HG02943 (cell line): ENCODE results near the gene TNK1.

Source experiments
- ATAC-seq: cut with Tn5 transposase; IDR thresholded peaks from one replicate; pipeline ENCODE4 v1.9.1; 2021; ENCODE audit warnings: mild to moderate bottlenecking, low read depth, moderate library complexity; ENCODE audit not compliant: unreplicated experiment

The TNK1 gene

GRCh38 chr17:7388856-7389255 is 8.0 kb downstream of the TNK1 start:
- ATAC-seq = no peak

DNA sequence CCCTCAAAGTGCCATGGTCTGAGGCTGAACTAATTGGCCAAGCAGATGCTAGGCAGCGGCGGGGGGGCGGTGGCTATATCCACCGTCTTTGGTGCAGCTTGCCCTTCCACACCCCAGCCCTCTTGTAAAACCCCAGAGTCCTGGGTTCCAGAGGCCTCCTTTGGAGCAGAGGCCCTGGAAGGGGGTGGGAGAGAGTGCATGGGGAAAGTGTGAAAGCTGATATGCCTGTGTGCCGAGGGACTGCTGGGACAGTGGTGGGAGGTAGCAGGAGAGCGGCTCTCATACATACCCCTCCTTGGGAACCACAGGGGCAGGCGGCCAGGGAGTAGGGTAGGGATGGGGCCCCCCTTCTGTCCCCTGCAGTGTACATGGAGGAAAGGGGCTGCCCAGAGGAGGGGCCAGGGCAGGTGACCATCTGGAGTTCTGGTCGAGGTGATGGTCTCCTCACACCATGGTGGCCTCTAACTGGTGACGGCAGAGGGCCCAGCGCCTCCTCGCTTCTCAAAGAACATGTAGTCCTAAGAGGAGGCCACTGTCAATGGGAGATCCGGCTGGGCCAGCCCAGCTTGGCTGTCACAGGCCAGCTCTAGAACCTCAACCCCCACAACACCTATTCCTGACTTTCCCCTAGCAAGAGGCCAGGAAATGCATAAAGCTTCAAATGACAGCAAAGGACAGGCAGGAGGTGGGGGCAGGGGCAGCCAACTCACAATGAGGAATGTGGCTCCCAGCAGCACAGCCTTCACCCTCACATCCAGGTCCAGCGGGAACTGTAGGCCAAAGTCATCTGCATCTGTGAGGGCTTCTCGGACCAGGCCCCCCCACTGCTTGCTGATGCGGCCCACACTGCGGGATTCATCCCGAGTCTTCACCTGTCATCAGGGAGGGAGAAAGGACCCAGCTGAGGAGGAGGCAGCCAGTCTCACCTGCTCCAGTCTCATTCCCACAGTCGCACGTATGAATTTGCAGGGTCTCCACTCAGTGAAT is 9.3 kb downstream of the TNK1 start:
- no peak for ATAC-seq

- ATAC-seq = no peak
Measured at GRCh38 chr17:7391307-7391706, 10.4 kb downstream of the TNK1 start.

GRCh38 chr17:7392696-7393612 is 12.1 kb downstream of the TNK1 start:
- ATAC-seq = no peak

DNA sequence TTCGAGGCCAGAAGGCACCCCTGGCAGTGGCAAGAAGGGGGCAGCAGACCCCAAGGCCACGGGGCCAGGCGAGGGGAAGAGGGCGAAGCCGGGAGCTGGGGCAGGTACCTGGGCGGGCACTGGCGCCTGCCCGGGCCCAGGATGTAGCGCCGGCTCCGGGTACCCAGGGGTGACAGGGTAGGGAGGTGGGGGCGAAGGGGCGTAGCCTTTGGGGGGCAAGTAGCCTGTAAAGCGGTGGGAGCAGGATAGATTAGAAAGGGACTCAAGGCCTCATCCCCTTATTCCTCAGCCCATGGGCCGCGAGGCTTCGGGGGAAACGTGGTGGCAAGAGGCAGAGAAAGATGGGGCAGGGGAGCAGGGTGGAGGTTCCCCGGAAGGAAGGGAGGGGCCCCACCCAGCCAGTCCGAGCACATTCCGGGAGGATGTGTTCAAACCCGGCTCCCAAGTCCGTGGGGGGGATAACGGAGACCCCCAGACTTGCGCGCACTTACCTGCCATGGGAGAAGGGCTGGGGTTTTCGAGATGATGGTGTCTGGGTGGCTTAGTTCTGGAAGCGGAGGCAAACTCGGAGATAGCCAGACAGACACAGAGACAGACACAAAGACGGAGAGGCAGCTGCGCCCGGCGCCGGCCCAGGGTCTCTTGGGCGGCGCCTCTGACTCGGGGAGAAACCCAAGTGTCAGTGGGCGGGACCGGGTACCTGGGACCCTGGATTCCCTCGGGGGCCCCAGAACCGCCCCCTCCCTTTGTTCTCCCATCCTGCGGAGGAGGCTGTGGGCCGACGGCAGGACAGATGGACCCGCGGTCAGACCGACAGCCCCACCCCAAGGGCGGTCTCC is 12.9 kb downstream of the TNK1 start:
- ATAC-seq = no peak

DNA sequence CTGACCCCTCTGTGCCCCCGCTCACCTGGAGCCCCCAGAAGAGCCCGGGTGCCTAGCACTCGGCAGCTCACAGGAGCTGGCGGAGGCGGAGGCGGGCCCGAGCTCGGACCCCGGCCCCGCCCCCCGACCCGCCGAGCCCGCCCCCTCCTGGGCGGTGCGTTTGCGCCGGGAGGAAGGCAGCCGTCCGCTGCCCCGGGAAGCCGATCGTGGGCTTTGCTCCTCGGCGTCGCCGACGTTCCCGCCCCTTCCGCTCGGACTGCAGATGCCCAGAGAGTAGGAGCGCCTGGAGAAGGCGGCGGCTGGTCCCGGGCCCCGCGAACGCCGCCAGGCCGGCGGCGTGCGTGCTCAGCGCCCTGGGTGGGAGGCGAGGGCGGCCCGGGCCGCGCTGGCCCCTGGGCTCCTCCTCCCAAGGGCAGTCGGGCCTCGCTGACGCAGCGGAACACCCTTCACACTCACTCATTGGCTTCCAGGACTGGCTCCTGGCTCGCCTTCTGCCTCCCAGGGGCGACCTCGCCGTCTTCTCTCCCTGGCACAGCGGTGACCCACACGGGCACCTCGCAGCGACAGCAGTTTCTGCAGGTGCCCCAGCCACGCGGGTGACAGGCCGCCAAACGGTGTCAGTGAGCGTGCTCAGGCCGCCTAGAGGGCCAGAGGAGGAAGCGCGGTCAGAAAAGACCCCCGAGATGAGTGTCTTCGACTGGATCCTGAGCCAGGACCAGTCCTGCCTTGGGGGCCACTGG is 13.7 kb downstream of the TNK1 start, which contains the start of gene PLSCR3:
TSS of gene PLSCR3 (minus strand) at position 74 of the 740 bp plus-strand sequence. CDS start 415 bp downstream, outside the sequence.
- no peak for ATAC-seq

GRCh38 chr17:7396147-7396546 is 15.3 kb downstream of the TNK1 start:
- ATAC-seq = no peak

GRCh38 chr17:7398612-7399011 is 17.7 kb downstream of the TNK1 start:
- ATAC-seq = no peak

DNA sequence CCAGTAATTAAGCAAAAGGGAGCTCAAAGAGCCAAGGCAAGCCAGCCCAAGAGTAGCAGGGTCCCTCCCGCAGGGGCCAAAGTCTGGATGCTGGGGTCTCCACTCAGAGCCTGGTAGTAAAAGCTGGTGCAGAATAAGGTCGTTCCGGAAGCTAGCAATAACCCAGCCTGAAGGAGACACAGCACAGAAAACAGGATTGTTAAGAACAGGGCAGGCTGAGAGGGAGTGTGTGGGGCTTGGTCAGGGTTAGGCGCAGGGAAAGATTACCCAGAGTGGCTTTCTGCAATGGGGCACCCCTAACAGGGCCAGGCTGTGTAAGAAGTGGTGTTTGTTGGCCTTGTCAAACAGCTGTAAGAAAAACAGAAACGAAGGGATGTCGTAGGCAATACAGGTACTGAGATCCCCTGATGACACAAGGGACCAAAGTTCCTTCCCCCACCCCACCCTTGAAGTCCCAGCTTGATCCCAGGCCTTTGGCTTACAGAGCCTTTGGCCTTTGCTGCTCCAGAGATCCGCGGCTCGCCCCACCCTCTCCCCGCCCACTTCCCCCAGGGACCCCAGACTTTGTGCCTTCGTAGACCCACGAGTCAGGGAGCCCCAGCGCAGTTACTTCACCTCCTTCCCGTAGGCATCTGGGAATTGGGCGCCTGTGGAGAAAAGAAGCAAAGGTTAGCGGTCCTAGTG is 22.3 kb downstream of the TNK1 start:
- ATAC-seq = no peak

- ATAC-seq = peak; percentile 19
Measured at GRCh38 chr17:7403727-7403976, 22.8 kb downstream of the TNK1 start.

- ATAC-seq = peak; percentile 83
Measured at GRCh38 chr17:7403977-7404736, 23.3 kb downstream of the TNK1 start, which contains the start of gene TMEM256. Gene TMEM256, minus strand, starts transcription at chr17:7404097. Its CDS starts 13 bp downstream, at chr17:7404084.

DNA sequence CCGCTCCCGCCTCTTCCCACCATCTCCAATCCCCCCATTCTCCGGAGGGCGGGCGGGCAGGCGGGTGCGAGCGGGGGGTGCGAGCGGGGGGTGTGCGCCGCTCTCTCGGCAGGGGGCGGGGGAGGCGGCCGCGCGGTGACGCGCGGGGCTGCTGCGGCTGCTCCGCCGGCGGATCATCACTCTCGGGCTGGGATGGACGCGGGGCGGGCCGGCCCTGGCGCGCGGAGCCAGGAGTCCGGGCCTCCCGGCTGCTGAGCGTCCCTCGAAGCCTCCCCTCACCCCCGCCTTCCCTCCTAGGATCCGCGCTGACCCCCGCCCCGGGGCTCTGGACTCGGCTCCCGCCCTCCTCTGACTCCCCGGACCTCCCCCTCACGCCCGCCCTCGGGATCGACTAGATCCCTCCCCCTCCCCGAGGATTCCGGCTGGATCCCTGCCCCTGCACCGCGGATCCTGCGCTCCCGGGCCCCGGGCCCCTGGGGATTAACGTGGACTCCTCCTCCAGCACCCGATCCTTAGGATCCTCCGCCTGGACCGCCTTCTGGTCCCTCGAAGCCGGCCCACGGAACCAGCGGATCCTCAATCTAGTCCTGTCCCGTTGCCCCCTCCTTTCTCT is 24.0 kb downstream of the TNK1 start:
- peak; percentile 15 for ATAC-seq

DNA sequence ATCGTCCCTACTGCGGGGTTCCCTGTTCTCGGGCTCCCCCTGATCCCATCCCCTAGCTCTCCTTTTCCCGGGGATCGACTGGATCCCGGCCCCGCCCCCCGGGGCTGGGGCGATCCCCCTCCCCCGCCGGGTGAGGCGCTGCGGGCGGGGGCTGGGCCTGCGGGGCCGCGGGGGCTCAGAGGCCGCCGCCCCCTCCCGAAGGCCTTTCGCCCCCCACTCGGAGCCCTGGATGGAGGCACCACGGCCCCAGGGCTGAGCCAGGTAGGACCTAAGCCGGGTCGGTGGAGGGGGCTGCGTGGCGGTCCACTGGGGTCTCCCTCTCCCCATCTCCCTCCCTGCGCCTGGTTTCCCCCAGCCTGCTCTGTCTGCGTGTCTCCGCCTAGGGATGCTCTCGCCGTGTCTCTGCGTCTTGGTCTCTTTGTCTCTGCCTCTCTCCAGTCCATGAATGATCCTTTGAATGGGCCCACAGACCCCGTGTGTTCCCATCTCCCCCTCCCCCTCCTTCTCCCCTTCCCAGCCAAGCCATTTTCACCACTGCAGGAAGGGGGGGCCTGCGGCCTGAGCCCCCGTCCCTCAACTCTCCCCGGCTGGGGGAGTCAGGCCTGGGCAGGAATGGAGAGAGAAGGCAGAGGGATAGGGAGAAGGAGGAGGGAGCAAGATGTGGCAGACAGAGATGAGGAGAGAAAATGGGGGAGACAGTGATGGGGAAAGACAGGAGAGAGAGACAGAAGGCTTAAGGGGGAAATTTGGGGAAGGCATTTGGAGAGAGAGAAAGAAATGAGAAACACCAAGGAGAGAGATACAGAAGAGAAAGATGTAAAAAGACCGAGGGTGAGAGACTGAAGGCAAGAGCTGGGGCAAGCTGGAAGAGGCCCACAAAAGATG is 24.7 kb downstream of the TNK1 start:
- ATAC-seq = no peak

GRCh38 chr17:7406235-7406825 is 25.4 kb downstream of the TNK1 start:
- no peak for ATAC-seq

DNA sequence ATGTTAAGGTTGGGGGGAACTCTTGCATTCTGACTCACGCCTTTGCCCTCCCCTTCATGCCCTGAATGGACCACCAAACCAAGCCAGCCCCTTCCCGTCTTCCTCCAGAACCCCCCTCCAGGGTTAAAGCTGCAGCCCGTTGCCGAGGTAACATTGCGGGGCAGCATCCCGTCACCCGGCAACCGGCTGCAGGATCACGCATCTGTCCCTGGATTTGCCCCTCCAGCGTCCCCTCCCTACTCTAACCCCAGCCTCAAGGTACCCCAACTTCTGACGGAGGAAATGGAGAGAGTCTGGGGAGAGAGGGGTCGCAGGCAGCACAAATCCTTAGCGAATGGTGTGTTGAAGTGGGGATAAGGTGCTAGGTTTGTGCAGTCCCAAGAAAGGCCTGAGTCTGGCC is 26.2 kb downstream of the TNK1 start:
- no peak for ATAC-seq

GRCh38 chr17:7407485-7408251 is 26.8 kb downstream of the TNK1 start, which contains the start of gene NLGN2:
Gene NLGN2, plus strand, starts transcription at chr17:7407845. Its CDS starts 411 bp downstream, at chr17:7408256.
- ATAC-seq = no peak
